Dendritic cell treated with granulocyte-macrophage colony-stimulating factor and Interleukin-4, amounts not matched to agents 40 ng/mL and 50 ng/mL, for 4 days (primary cell): ENCODE measurements around the gene TMPRSS7.

Experiments used
- H3K27ac Mint-ChIP-seq: one replicate; pipeline ENCODE4 v1.8.0; 2022; ENCODE audit warnings: mild to moderate bottlenecking, mixed read lengths
- H3K27me3 Mint-ChIP-seq: one replicate; pipeline ENCODE4 v1.8.0; 2022; ENCODE audit warnings: mild to moderate bottlenecking, mixed read lengths
- H3K36me3 Mint-ChIP-seq: one replicate; pipeline ENCODE4 v1.8.0; 2022; ENCODE audit warnings: low read depth, mixed read lengths
- H3K4me1 Mint-ChIP-seq: one replicate; pipeline ENCODE4 v1.8.0; 2022; ENCODE audit warnings: low read depth, mixed read lengths
- H3K4me3 Mint-ChIP-seq: one replicate; pipeline ENCODE4 v1.8.0; 2022; ENCODE audit warnings: mild to moderate bottlenecking, moderate library complexity, mixed read lengths
- H3K9me3 Mint-ChIP-seq: one replicate; pipeline ENCODE4 v1.8.0; 2022; ENCODE audit warnings: mixed read lengths
- intact Hi-C: fragments of 100-400 bp; cut with micrococcal nuclease; formaldehyde crosslinking; loops from one replicate; pipeline ENCODE4 v1.15.0; 2022

The TMPRSS7 gene

DNA sequence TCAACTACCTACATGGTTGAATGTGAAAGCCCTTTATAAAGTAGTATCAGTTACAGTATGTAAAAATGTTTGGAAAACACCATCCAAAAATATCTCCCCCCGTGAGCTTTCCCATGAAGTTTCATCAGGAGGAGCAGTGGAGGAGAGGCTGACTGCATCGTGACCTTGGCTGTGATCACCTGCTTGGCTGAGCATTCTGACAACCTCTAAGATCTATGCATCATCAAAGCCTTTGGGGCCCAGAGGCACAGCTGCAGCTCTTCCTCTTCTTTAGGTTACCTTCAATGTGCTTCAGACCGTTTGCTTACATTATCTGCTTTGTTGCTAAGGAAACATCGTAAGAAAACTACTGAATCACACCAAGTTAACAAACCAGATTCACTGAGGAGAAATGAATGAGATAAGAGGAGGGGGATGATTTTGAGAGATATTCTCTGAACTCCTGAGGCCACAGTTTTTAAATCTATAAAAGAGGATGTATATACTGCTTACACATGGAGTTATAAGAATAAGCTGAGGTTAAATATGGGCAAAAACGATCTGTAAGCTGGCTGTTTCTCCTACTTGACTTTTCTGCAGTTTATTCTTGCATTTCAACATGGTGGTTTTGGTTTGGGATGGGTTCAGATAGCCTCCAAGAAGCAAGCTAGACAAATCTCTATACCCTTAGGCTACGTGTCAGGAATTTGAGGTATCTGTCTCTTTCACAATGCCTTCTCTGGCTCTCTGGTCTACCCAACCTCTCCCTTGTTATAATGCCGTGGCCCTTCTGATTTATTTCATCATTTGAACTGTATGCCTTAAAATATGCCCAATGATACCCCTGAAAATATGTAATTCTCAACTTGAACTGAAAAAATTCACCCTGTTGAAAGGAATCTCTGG is 94.5 kb downstream of the TMPRSS7 start:
- Mint-ChIP-seq H3K4me3 (no peak overlapping the region), H3K36me3 (no peaks in the 10 kb centered on the region), H3K9me3 (no peaks in the 10 kb centered on the region), H3K4me1 (peaks cover 34% of the 10 kb centered on the region), H3K27ac (peak overlapping the region; percentile 31), H3K27me3 (no peaks in the 10 kb centered on the region)
- intact Hi-C loops, result no loop called here

GRCh38 chr3:112129925-112130637 is 95.5 kb downstream of the TMPRSS7 start:
- Mint-ChIP-seq H3K4me3 (no peak overlapping the region), H3K27me3 (no peaks in the 10 kb centered on the region), H3K9me3 (no peaks in the 10 kb centered on the region), H3K27ac (no peak overlapping the region), H3K36me3 (no peaks in the 10 kb centered on the region), H3K4me1 (peaks cover 36% of the 10 kb centered on the region)
- intact Hi-C loops, result no loop called here

DNA sequence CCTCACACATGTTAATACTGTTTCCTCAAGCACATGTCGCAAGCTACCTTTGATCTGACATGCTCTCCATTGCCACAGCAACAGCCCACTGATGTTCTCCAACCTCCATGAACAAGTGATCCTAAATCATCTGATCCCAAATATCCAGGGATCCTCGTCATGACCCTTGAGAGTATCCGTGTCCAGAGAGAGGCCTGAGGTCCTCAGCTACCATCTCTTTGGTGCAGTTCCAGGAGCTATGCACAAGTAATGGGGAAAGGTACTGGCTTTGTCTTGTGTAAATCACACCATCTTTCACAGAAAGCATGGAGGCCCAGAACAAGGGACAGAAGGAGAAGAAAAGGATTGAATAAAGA is 96.1 kb downstream of the TMPRSS7 start:
- intact Hi-C loops, result no loop called here
- no peaks in the 10 kb centered on the region for H3K36me3 Mint-ChIP-seq
- no peak overlapping the region for H3K4me3 Mint-ChIP-seq
- H3K4me1 Mint-ChIP-seq, result peaks cover 36% of the 10 kb centered on the region
- no peaks in the 10 kb centered on the region for H3K9me3 Mint-ChIP-seq
- no peaks in the 10 kb centered on the region for H3K27me3 Mint-ChIP-seq
- H3K27ac Mint-ChIP-seq, result no peak overlapping the region
